Keratinocyte (primary cell): ENCODE measurements around the gene FTO.

Experiments
- EZH2 ChIP-seq: IDR thresholded peaks from one replicate; pipeline ENCODE4 v1.6.1; 2012; ENCODE audit warnings: inconsistent platforms, mild to moderate bottlenecking, low read length, moderate library complexity
- TF ChIP-seq, protein P1 (sequence below), 3 experiments: IDR thresholded peaks in 1 of 3; conservative IDR thresholded peaks in 1 of 3; optimal IDR thresholded peaks in 1 of 3; 2 replicates in 2 of 3; 3 replicates in 1 of 3; pipeline versions ENCODE3 to v1.5.1; 2011; ENCODE audit warnings: low read length in 3 of 3, mild to moderate bottlenecking in 3 of 3, moderate library complexity in 2 of 3, control low read depth in 1 of 3, inconsistent platforms in 1 of 3; ENCODE audit not compliant: insufficient read depth in 2 of 3; ENCODE audit errors: extremely low read depth in 1 of 3

- TF ChIP-seq, protein P1, sequence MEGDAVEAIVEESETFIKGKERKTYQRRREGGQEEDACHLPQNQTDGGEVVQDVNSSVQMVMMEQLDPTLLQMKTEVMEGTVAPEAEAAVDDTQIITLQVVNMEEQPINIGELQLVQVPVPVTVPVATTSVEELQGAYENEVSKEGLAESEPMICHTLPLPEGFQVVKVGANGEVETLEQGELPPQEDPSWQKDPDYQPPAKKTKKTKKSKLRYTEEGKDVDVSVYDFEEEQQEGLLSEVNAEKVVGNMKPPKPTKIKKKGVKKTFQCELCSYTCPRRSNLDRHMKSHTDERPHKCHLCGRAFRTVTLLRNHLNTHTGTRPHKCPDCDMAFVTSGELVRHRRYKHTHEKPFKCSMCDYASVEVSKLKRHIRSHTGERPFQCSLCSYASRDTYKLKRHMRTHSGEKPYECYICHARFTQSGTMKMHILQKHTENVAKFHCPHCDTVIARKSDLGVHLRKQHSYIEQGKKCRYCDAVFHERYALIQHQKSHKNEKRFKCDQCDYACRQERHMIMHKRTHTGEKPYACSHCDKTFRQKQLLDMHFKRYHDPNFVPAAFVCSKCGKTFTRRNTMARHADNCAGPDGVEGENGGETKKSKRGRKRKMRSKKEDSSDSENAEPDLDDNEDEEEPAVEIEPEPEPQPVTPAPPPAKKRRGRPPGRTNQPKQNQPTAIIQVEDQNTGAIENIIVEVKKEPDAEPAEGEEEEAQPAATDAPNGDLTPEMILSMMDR (optimal IDR thresholded peaks at IDR 0.05 in 1 of 3, IDR thresholded peaks at IDR 0.05 in 1 of 3, conservative IDR thresholded peaks at IDR 0.05 in 1 of 3; ENCODE audit: extremely low read depth in 1 of 3, insufficient read depth in 2 of 3, low read length in 3 of 3): no peak
- no peak for TF ChIP-seq EZH2
Observed at GRCh38 chr16:53999841-54000240, 295.9 kb downstream of the FTO start.
